HepG2 (cell line): Measurements from ENCODE around the gene C1orf35. TPM values are rescaled to one million over a fixed set of nuclear protein-coding genes. Genes with fewer than 3 reads are reported as not detected.

Experiments
- ATAC-seq: fragments of 200-7000 bp; cut with Tn5 transposase; 3 replicates; pipeline ENCODE4 v1.9.1; 2020; ENCODE audit warnings: mild to moderate bottlenecking, moderate library complexity
- BruUV-seq: library from RNA; stranded (reverse); fragments of 400-500 nt; replicated peaks from 2 replicates; lab custom pipeline; 2021; lab: Mats Ljungman, UMichigan
- CTCF ChIA-PET: fragments of 300-600 bp; formaldehyde crosslinking; extraction: SDS; loops from one replicate; lab custom pipeline; 2021; ENCODE audit warnings: low total read pairs, inconsistent platforms, low intra/inter-chr PET ratio; lab: Yijun Ruan, JAX
- POLR2A ChIA-PET: fragments of 350-600 bp; sonication (Branson Sonifier 250); formaldehyde crosslinking; loops from one replicate; lab custom pipeline; 2020; ENCODE audit warnings: antibody characterized with exemption, inconsistent platforms; lab: Yijun Ruan, JAX
- DNase-seq: peaks from one replicate; pipeline ENCODE4 v3.0.0-alpha.2; 2015; ENCODE audit warnings: low spot score
- FAIRE-seq: peaks from 3 replicates; lab custom pipeline; 2011; peaks lifted over from hg19 to GRCh38; lab: Jason Lieb, UNC
- H2AFZ ChIP-seq: one replicate; pipeline ENCODE4 v1.6.1; 2011; ENCODE audit warnings: low read length, inconsistent platforms
- H3K27ac ChIP-seq: fragments of 300-600 bp; 3 replicates; pipeline ENCODE4 v1.8.0; 2011; ENCODE audit warnings: mixed run types, mild to moderate bottlenecking, mixed read lengths, low read length, inconsistent platforms; ENCODE audit not compliant: insufficient read depth; ENCODE audit errors: extremely low read length
- H3K27me3 ChIP-seq, 2 experiments: fragments of 200-600 bp in 1 of 2; 2 replicates in 1 of 2; 3 replicates in 1 of 2; pipeline versions ENCODE4 v1.6.0 to v1.8.0; 2011; ENCODE audit warnings: low read length in 2 of 2, mild to moderate bottlenecking in 2 of 2, moderate library complexity in 2 of 2, inconsistent platforms in 1 of 2; ENCODE audit not compliant: insufficient read depth in 2 of 2, control insufficient read depth in 1 of 2
- H3K36me3 ChIP-seq, 2 experiments: fragments of 200-600 bp in 1 of 2; replicated peaks in 1 of 2; 2 replicates in 1 of 2; 3 replicates in 1 of 2; pipeline versions ENCODE4 v1.5.1 to v1.8.0; 2011; ENCODE audit warnings: low read length in 2 of 2, inconsistent platforms in 1 of 2; ENCODE audit not compliant: insufficient read depth in 2 of 2, control insufficient read depth in 1 of 2
- H3K4me1 ChIP-seq: 2 replicates; pipeline ENCODE4 v1.5.1; 2012; ENCODE audit warnings: low read length, inconsistent platforms; ENCODE audit not compliant: insufficient read depth
- H3K4me2 ChIP-seq: 2 replicates; pipeline ENCODE4 v1.6.0; 2011; ENCODE audit warnings: low read depth, low read length, inconsistent platforms
- H3K4me3 ChIP-seq, 3 experiments: fragments of 200-600 bp in 1 of 3; sonication (generic), shearing (Covaris generic) in 1 of 3; replicated peaks in 1 of 3; 2 replicates each; pipeline ENCODE4 v1.5.1; 2011 to 2016; ENCODE audit warnings: low read length in 3 of 3, inconsistent platforms in 2 of 3, low read depth in 2 of 3, mild to moderate bottlenecking in 2 of 3, control low read depth in 1 of 3, mixed read lengths in 1 of 3; ENCODE audit not compliant: insufficient read depth in 1 of 3
- H3K79me2 ChIP-seq: one replicate; pipeline ENCODE4 v1.6.1; 2011; ENCODE audit warnings: low read length, inconsistent platforms; ENCODE audit not compliant: insufficient read depth
- H3K9ac ChIP-seq: 2 replicates; pipeline ENCODE4 v1.6.0; 2011; ENCODE audit warnings: mild to moderate bottlenecking, low read depth, low read length, inconsistent platforms; ENCODE audit not compliant: insufficient read depth
- H3K9me3 ChIP-seq: 2 replicates; pipeline ENCODE4 v1.5.1; 2012; ENCODE audit warnings: mild to moderate bottlenecking, low read length
- H4K20me1 ChIP-seq: 2 replicates; pipeline ENCODE4 v1.6.0; 2011; ENCODE audit warnings: inconsistent platforms, mild to moderate bottlenecking, low read length, moderate library complexity; ENCODE audit not compliant: insufficient read depth
- BRD4 ChIP-seq: sonication (generic); formaldehyde crosslinking; IDR thresholded peaks from 2 replicates; pipeline ENCODE4 v1.4.0; 2020; ENCODE audit warnings: missing genetic modification reagents
- DR1 ChIP-seq: sonication (generic); formaldehyde crosslinking; IDR thresholded peaks from 2 replicates; pipeline ENCODE4 v1.8.0; 2021; ENCODE audit warnings: mild to moderate bottlenecking, missing genetic modification reagents, inconsistent platforms
- GTF2F1 ChIP-seq: fragments of 150-350 bp; IDR thresholded peaks from 2 replicates; pipeline ENCODE4 v1.6.1; 2014; ENCODE audit warnings: low read length
- HDAC2 ChIP-seq: sonication (generic); formaldehyde crosslinking; IDR thresholded peaks from 2 replicates; pipeline ENCODE4 v1.4.0; 2020; ENCODE audit warnings: missing genetic modification reagents
- HOXA3 ChIP-seq: sonication (generic); formaldehyde crosslinking; IDR thresholded peaks from 2 replicates; pipeline ENCODE4 v1.5.0; 2020; ENCODE audit warnings: missing genetic modification reagents
- KLF9 ChIP-seq: IDR thresholded peaks from 2 replicates; pipeline ENCODE4 v1.6.1; 2016; ENCODE audit warnings: low read depth
- KMT2B ChIP-seq: IDR thresholded peaks from 2 replicates; pipeline ENCODE4 v1.6.1; 2016; ENCODE audit warnings: missing genetic modification reagents, missing compliant biosample characterization
- REXO4 ChIP-seq: sonication (generic); formaldehyde crosslinking; IDR thresholded peaks from 2 replicates; pipeline ENCODE4 v1.8.0; 2022; ENCODE audit warnings: missing genetic modification reagents, mild to moderate bottlenecking, borderline replicate concordance
- SOX5 ChIP-seq: IDR thresholded peaks from 2 replicates; pipeline ENCODE4 v1.6.1; 2016; ENCODE audit warnings: borderline replicate concordance
- THAP7 ChIP-seq: sonication (generic); formaldehyde crosslinking; IDR thresholded peaks from 2 replicates; pipeline ENCODE4 v1.8.1; 2023; ENCODE audit warnings: mild to moderate bottlenecking, missing genetic modification reagents
- ZNF207 ChIP-seq: fragments of 450-650 bp; IDR thresholded peaks from 2 replicates; pipeline ENCODE4 v1.6.1; 2016; ENCODE audit warnings: antibody characterized with exemption, borderline replicate concordance
- ZNF3 ChIP-seq: IDR thresholded peaks from 2 replicates; pipeline ENCODE4 v1.7.0; 2017; ENCODE audit warnings: inconsistent platforms
- ZNF543 ChIP-seq: sonication (generic); formaldehyde crosslinking; IDR thresholded peaks from 2 replicates; pipeline ENCODE4 v1.4.0; 2020; ENCODE audit warnings: mild to moderate bottlenecking, missing genetic modification reagents
- ZNF547 ChIP-seq: sonication (generic); formaldehyde crosslinking; IDR thresholded peaks from 2 replicates; pipeline ENCODE4 v1.5.1; 2020; ENCODE audit warnings: mild to moderate bottlenecking, missing genetic modification reagents
- WGBS: methylation state at CpG from one replicate; pipeline ENCODE4 v1.1.6; 2017; ENCODE audit warnings: low lambda C conversion rate; 5-methylcytosine and 5-hydroxymethylcytosine counted together
- in situ Hi-C: cut with HindIII; loops from 2 replicates; pipeline ENCODE4 v1.10.0; 2017; ENCODE audit warnings: low pct_unique_long_range_greater_than_20kb; ENCODE audit not compliant: extremely low pct_ligation_motif_present
- intact Hi-C: fragments of 100-400 bp; cut with micrococcal nuclease; formaldehyde crosslinking; loops from one replicate; pipeline ENCODE4 v1.10.0; 2022; ENCODE audit not compliant: unreplicated experiment
- polyA plus RNA-seq, 8 experiments: library from polyadenylated mRNA; depleted of rRNA in 3 of 8; stranded (reverse) in 7 of 8; unstranded in 1 of 8; fragments of >200 nt; fragmentation: Illumina TruSeq in 4 of 8; extraction: Trizol in 4 of 8; gene quantifications; 2 replicates each; pipeline versions ENCODE4 v1.2.1 to v1.2.3, GENCODE V29; 2011 to 2016; ENCODE audit warnings: low read depth in 4 of 8, missing spikeins in 1 of 8, mixed read lengths in 1 of 8; ENCODE audit not compliant: insufficient read depth in 1 of 8
- total RNA-seq, 5 experiments: library from RNA; depleted of rRNA; stranded (reverse); fragments of >200 nt; fragmentation: Illumina TruSeq; extraction: Trizol; gene quantifications; 2 replicates each; pipeline ENCODE4 v1.2.3, GENCODE V29; 2016; ENCODE audit warnings: low read depth in 1 of 5
- TF ChIP-seq, protein P1 (sequence below): IDR thresholded peaks from 2 replicates; pipeline ENCODE4 v1.6.1; 2016; ENCODE audit warnings: low read depth, borderline replicate concordance
- TF ChIP-seq, protein P2 (sequence below): sonication (generic); formaldehyde crosslinking; IDR thresholded peaks from 2 replicates; pipeline ENCODE4 v1.5.0; 2020; ENCODE audit warnings: missing genetic modification reagents
- TF ChIP-seq, protein P3 (sequence below): sonication (generic); formaldehyde crosslinking; IDR thresholded peaks from 2 replicates; pipeline ENCODE4 v1.8.0; 2022; ENCODE audit warnings: low read depth, missing genetic modification reagents
- TF ChIP-seq, protein P4 (sequence below): IDR thresholded peaks from 2 replicates; pipeline ENCODE4 v1.6.1; 2016; ENCODE audit warnings: missing compliant biosample characterization, missing genetic modification reagents, borderline replicate concordance
- TF ChIP-seq, protein P5 (sequence below): sonication (generic); formaldehyde crosslinking; IDR thresholded peaks from 2 replicates; pipeline ENCODE4 v1.8.1; 2023; ENCODE audit warnings: mild to moderate bottlenecking, moderate library complexity, missing genetic modification reagents

Gene C1orf35
- total and polyA plus RNA-seq, 2 of the 13 experiments (the other 11 are each of a cell fraction or from before 2014, with no cell fraction given): 8.1 to 19.3 TPM

- TF ChIP-seq, protein P1, sequence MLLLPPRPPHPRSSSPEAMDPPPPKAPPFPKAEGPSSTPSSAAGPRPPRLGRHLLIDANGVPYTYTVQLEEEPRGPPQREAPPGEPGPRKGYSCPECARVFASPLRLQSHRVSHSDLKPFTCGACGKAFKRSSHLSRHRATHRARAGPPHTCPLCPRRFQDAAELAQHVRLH (CRISPR knock-in tag): no peak
- no peak for TF ChIP-seq BRD4
- no peak for TF ChIP-seq DR1 (CRISPR knock-in tag)
- TF ChIP-seq GTF2F1: no peak
- TF ChIP-seq REXO4: no peak
- no peak for TF ChIP-seq KMT2B
Observed at GRCh38 chr1:228062085-228062791, 40.9 kb downstream of the C1orf35 start (continued).

GRCh38 chr1:228061411-228062084, 41.6 kb downstream of the C1orf35 start:
- intact Hi-C loops: no loop called here
- no peaks in the 10 kb centered on the region for H3K4me1 ChIP-seq
- BruUV-seq: no TSS peak
- in situ Hi-C loops: no loop called here
- H2AFZ ChIP-seq: no peak overlapping the region
- H3K79me2 ChIP-seq: no peaks in the 10 kb centered on the region
- H3K27me3 ChIP-seq: peaks cover 8 to 40% of the 10 kb centered on the region in 2 experiments; a peak in 4 of 5 replicates
- FAIRE-seq: no peak
- no peak for DNase-seq
- no peak overlapping the region for H3K27ac ChIP-seq
- no peak overlapping the region for H3K4me2 ChIP-seq
- no peaks in the 10 kb centered on the region for H3K36me3 ChIP-seq
- H4K20me1 ChIP-seq: no peaks in the 10 kb centered on the region
- CTCF ChIA-PET: no interaction called here
- WGBS: 8% methylated on average over 9 of the region's 10 CpGs
- H3K9me3 ChIP-seq: no peaks in the 10 kb centered on the region
- H3K9ac ChIP-seq: no peak overlapping the region
- no peak overlapping the region for H3K4me3 ChIP-seq
- no peak for ATAC-seq
- POLR2A ChIA-PET: no interaction called here
- TF ChIP-seq, protein P2, sequence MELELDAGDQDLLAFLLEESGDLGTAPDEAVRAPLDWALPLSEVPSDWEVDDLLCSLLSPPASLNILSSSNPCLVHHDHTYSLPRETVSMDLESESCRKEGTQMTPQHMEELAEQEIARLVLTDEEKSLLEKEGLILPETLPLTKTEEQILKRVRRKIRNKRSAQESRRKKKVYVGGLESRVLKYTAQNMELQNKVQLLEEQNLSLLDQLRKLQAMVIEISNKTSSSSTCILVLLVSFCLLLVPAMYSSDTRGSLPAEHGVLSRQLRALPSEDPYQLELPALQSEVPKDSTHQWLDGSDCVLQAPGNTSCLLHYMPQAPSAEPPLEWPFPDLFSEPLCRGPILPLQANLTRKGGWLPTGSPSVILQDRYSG (CRISPR knock-in tag): no peak
- TF ChIP-seq, protein P3, sequence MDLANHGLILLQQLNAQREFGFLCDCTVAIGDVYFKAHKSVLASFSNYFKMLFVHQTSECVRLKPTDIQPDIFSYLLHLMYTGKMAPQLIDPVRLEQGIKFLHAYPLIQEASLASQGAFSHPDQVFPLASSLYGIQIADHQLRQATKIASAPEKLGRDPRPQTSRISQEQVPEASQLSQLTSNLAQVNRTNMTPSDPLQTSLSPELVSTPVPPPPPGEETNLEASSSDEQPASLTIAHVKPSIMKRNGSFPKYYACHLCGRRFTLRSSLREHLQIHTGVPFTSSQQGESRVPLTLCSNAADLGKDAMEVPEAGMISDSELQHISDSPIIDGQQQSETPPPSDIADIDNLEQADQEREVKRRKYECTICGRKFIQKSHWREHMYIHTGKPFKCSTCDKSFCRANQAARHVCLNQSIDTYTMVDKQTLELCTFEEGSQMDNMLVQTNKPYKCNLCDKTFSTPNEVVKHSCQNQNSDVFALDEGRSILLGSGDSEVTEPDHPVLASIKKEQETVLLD (CRISPR knock-in tag): no peak
- TF ChIP-seq HDAC2: no peak
- no peak for TF ChIP-seq ZNF207
- TF ChIP-seq SOX5 (CRISPR knock-in tag): no peak
- TF ChIP-seq HOXA3 (CRISPR knock-in tag): no peak
- no peak for TF ChIP-seq ZNF547 (CRISPR knock-in tag)
- no peak for TF ChIP-seq ZNF543
- TF ChIP-seq, protein P4, sequence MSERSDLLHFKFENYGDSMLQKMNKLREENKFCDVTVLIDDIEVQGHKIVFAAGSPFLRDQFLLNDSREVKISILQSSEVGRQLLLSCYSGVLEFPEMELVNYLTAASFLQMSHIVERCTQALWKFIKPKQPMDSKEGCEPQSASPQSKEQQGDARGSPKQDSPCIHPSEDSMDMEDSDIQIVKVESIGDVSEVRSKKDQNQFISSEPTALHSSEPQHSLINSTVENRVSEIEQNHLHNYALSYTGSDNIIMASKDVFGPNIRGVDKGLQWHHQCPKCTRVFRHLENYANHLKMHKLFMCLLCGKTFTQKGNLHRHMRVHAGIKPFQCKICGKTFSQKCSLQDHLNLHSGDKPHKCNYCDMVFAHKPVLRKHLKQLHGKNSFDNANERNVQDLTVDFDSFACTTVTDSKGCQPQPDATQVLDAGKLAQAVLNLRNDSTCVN (CRISPR knock-in tag): no peak
- TF ChIP-seq THAP7 (CRISPR knock-in tag): no peak
- TF ChIP-seq, protein P5, sequence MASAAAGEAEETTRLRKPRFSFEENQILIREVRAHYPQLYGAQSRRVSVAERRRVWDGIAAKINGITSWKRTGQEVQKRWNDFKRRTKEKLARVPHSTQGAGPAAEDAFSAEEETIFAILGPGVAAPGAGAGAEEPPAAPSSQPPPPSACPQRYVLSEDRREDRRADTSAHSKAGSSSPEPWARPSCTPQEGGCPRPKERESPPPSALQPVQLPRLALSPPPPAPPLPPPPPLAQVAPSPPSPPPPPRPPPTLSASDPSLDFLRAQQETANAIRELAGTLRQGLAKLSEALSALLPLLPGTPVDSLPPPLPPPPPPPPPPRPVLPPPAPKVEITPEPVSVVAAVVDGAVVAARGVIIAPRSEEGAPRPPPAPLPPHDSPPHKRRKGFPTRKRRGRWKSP: no peak
- no peak for TF ChIP-seq ZNF3
- TF ChIP-seq KLF9 (CRISPR knock-in tag): no peak
